Ovary (tissue), 9 donors: ENCODE results near the gene ERAS. TPM values are rescaled to one million over a fixed set of nuclear protein-coding genes. Genes with fewer than 3 reads are reported as not detected.
A peak's percentile ranks its signal among the peaks of the same experiment; 100 is the strongest.

Experiments
- DNase-seq, 5 donors: peaks; one replicate each; pipeline ENCODE4 v3.0.0-alpha.2; 2019 to 2020
- H3K27ac ChIP-seq, 2 donors: fragments of 200-600 bp; one replicate each; pipeline versions ENCODE4 v1.5.1 to v1.8.0; 2019 to 2022
- H3K27me3 ChIP-seq: fragments of 200-600 bp; one replicate; pipeline ENCODE4 v1.8.0; 2022
- H3K36me3 ChIP-seq: fragments of 200-600 bp; sonication (generic); one replicate; pipeline ENCODE4 v1.5.1; 2019
- H3K4me1 ChIP-seq: one replicate; pipeline ENCODE4 v1.8.1; 2013; ENCODE audit warnings: mild to moderate bottlenecking, moderate library complexity; ENCODE audit not compliant: insufficient read depth
- H3K4me3 ChIP-seq: fragments of 200-600 bp; sonication (generic); one replicate; pipeline ENCODE4 v1.5.1; 2017
- H3K9me3 ChIP-seq, 2 donors: fragments of 200-600 bp in 1 of 2; sonication (generic) in 1 of 2; one replicate each; pipeline versions ENCODE4 v1.5.1 to v1.8.1; 2013 to 2019; ENCODE audit warnings: mild to moderate bottlenecking in 1 of 2, moderate library complexity in 1 of 2
- CTCF ChIP-seq, 3 donors: fragments of 450-650 bp in 2 of 3; fragments of 200-600 bp in 1 of 3; IDR thresholded peaks; one replicate each; pipeline versions ENCODE4 v1.5.1 to v1.8.0; 2016 to 2022; ENCODE audit warnings: antibody characterized with exemption in 3 of 3, mild to moderate bottlenecking in 1 of 3
- EP300 ChIP-seq: sonication (generic); formaldehyde crosslinking; IDR thresholded peaks from one replicate; pipeline ENCODE4 v1.6.1; 2017; ENCODE audit warnings: antibody characterized with exemption
- POLR2A ChIP-seq: fragments of 450-650 bp; IDR thresholded peaks from one replicate; pipeline ENCODE4 v1.6.1; 2017; ENCODE audit warnings: antibody characterized with exemption, mild to moderate bottlenecking, moderate library complexity
- WGBS, 3 donors: extraction: QIAGEN DNeasy Blood & Tissue Kit in 1 of 3; methylation state at CpG; one replicate each; pipeline versions ENCODE4 v1.1.5 to v1.1.7; 2013 to 2017; 5-methylcytosine and 5-hydroxymethylcytosine counted together
- intact Hi-C, 4 donors: fragments of 100-400 bp; cut with DNase I; formaldehyde crosslinking; loops; one replicate each; pipeline versions ENCODE4 v1.11.0 to v1.15.1; 2022 to 2023
- polyA plus RNA-seq, 2 donors: library from polyadenylated mRNA; stranded (reverse); fragments of 200-250 nt in 1 of 2; fragments of 350-450 nt in 1 of 2; fragmentation: Illumina TruSeq in 1 of 2; extraction: RNeasy Lipid Tissue Mini Kit (QIAGEN cat#74804) in 1 of 2; gene quantifications; one replicate each; pipeline ENCODE4 v1.2.3, GENCODE V29; 2013 to 2014
- total RNA-seq, 7 donors: library from RNA; depleted of rRNA in 2 of 7; stranded (reverse); fragments of >200 nt in 2 of 7; fragmentation: NEBNext Ultra II Directional in 3 of 7; extraction: Animal tissue kit (Norgen Biotek cat#: 25700) in 3 of 7; gene quantifications; one replicate each; pipeline versions ENCODE4 v1.1.0 to v1.2.4, GENCODE V29; 2016 to 2023
- donor health status: DM: no; HTN: no; CAD: no; lungs with moderate emphysema.
- donor health status: DM: no; HTN: no; CAD: no.
- donor health status: Bipolar disorder and iron deficiency.
- donor health status: DM: yes; HTN: yes; CAD: no.
- donor health status: DM: no; HTN: no; CAD: no.
- donor health status: DM: yes; HTN: yes; CAD: no.

The ERAS gene
- total and polyA plus RNA-seq, 9 donors: not detected

GRCh38 chrX:48800574-48801279, 25.6 kb upstream of the ERAS start:
- DNase-seq: peak in 1 of 5 donors; percentile 30
- Histone ChIP-seq H3K36me3 (no peaks in the 10 kb centered on the region), H3K4me1 (peaks cover 2% of the 10 kb centered on the region), H3K4me3 (peak overlapping the region; percentile 62), H3K27ac (peak overlapping the region; percentile 82 to 93), H3K9me3 (no peaks in the 10 kb centered on the region), H3K27me3 (no peaks in the 10 kb centered on the region)
- TF ChIP-seq CTCF (IDR thresholded peaks at IDR 0.05) (peak in 1 of 3 donors; percentile 20), EP300 (no peak)
- 48 to 50% (median 49%) methylated on average over 17 of the region's 17 CpGs for WGBS, 3 donors
- intact Hi-C loops: no loop called here

DNA sequence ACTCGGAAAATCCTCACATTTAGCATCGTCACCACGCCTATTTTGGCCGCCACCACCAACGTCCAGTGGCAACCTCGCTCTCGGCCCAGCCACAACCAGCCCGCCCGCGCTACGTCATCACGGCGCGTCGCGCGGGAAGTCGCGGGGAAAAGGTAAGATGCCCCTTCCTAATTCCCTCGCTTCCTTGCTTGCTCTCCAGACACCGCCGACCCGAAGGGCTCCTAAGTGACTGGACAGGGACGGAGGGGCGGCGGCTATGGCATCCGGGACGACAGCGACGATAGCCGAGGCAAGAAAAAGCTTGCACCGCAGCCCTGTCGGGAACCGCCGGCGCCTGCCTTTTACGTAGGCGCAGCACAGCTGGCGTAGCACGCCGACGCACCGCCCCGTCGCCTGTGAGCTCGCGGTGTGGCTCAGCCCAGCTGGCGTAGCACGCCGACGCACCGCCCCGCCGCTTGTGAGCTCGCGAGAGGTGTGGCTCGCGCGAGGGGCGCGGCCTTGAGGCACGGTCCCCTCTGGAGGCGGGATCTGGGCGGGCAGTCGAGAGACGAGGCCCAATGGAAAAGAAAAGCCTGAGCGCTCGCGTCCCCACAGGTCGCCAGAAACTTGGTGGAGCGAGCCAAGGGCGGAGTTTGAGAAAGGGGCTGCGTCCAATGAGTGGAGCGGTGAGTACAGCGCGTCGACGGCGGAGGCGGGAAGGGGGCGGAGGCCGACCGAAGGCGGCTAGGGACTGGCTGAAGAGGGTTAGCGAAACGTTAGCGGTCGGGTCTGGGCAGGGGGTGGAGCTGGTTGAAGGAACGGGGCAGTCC, 24.8 kb upstream of the ERAS start, which contains the start of gene HDAC6:
HDAC6 (plus strand) TSS at position 788 of the 809 bp plus-strand sequence. CDS start 626 bp downstream, outside the sequence.
- Histone ChIP-seq H3K4me3 (peak within 1 kb of the TSS; percentile 62), H3K27ac (peak within 1 kb of the TSS; percentile 82 to 93), H3K36me3 (no peaks in the 10 kb centered on the region), H3K9me3 (no peaks in the 10 kb centered on the region), H3K4me1 (peaks cover 2% of the 10 kb centered on the region), H3K27me3 (no peaks in the 10 kb centered on the region)
- peak; percentile 94 to 97 (median 95) for DNase-seq
- 34 to 49% (median 47%) methylated on average over 89 of the region's 89 CpGs for WGBS, 3 donors
- no peak for TF ChIP-seq EP300
- TF ChIP-seq POLR2A: no peak
- TF ChIP-seq CTCF (IDR thresholded peaks at IDR 0.05): no peak
- intact Hi-C loops: no loop called here

DNA sequence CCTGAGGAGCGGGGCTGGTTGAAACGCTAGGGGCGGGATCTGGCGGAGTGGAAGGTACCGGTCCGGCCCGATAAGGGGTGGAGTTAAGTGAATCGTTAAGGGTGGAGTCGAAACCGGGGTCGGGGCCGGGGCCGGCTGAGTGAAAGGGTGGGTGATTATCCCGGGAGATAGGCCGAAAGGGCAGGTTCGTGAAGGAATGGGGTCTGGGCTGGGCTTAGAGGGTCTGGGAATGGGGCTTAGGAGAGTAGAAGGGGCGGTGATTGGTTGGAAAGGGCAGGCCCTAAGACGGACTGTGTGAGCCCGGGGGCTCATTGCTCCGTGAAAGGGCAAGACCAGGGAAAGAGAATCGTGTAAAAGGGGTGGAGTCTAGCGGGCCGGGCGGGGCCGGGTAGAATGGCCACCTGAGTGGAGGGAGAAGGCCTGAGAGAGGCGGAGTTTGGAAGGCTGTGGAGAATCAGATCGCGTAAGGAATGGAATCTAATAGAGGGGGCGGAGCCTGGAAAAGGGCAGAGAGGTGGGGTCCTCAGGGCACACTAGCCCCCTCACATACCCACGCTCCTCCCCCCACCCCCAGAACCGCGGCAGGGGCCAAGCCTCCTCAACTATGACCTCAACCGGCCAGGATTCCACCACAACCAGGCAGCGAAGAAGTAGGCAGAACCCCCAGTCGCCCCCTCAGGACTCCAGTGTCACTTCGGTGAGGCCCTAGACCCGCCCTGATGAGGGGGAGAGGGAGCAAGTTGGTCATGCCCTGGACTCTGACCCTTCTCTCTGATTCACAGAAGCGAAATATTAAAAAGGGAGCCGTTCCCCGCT, 24.0 kb upstream of the ERAS start:
- Histone ChIP-seq H3K4me1 (peaks cover 2% of the 10 kb centered on the region), H3K36me3 (no peaks in the 10 kb centered on the region), H3K4me3 (peak overlapping the region; percentile 60), H3K27ac (peak overlapping the region; percentile 76 to 89), H3K9me3 (no peaks in the 10 kb centered on the region), H3K27me3 (no peaks in the 10 kb centered on the region)
- DNase-seq: peak; percentile 77 to 86 (median 79)
- intact Hi-C loops: no loop called here
- 34 to 50% (median 35%) methylated on average over 40 of the region's 40 CpGs for WGBS, 3 donors
- peak in 1 of 3 donors; percentile 19 for TF ChIP-seq CTCF (IDR thresholded peaks at IDR 0.05)
- no peak for TF ChIP-seq EP300
- peak; percentile 67 for TF ChIP-seq POLR2A

DNA sequence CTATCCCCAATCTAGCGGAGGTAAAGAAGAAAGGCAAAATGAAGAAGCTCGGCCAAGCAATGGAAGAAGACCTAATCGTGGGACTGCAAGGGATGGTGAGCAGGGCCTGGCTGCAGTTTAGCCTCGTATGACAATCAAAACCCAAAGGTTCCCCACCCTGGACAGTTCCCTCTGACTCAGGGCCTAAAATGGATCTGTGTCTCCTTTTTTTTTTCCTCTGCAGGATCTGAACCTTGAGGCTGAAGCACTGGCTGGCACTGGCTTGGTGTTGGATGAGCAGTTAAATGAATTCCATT, 23.5 kb upstream of the ERAS start:
- intact Hi-C loops: no loop called here
- no peak for DNase-seq
- no peaks in the 10 kb centered on the region for H3K27me3 ChIP-seq
- H3K4me1 ChIP-seq: peaks cover 2% of the 10 kb centered on the region
- H3K27ac ChIP-seq: peak overlapping the region in 1 of 2 donors; percentile 76
- H3K4me3 ChIP-seq: no peak overlapping the region
- TF ChIP-seq EP300 (no peak), CTCF (IDR thresholded peaks at IDR 0.05) (no peak), POLR2A (no peak)
- WGBS, 3 donors: 51 to 60% (median 58%) methylated on average over 4 of the region's 4 CpGs
- H3K9me3 ChIP-seq: no peaks in the 10 kb centered on the region
- H3K36me3 ChIP-seq: no peaks in the 10 kb centered on the region
